Measurements from ENCODE around the gene IMPACT. TPM values are rescaled to one million over a fixed set of nuclear protein-coding genes. Genes with fewer than 3 reads are reported as not detected.

Gene IMPACT
- total and polyA plus RNA-seq, 2 of the 8 experiments (the other 6 are each of a cell fraction or from before 2014, with no cell fraction given): 31.1 to 44.6 TPM

GRCh38 chr18:24500217-24500616, 73.7 kb downstream of the IMPACT start:
- Histone ChIP-seq H2AFZ (ENCODE audit: low read length) (no peak overlapping the region), H3K4me1 (replicated peaks in 1 of 4; ENCODE audit: control insufficient read depth in 3 of 4, insufficient read depth in 4 of 4, low read length in 3 of 4) (no peaks in the 10 kb centered on the region; a peak in 1 of 7 replicates), H4K8ac (ENCODE audit: extremely low read depth, insufficient read depth, low read length) (no peak overlapping the region), H2BK5ac (ENCODE audit: low read depth, low read length) (no peak overlapping the region), H4K20me1 (replicated peaks in 1 of 2; ENCODE audit: control insufficient read depth in 1 of 2, insufficient read depth in 2 of 2, low read length in 2 of 2) (no peaks in the 10 kb centered on the region), H3K4me2 (ENCODE audit: insufficient read depth in 1 of 2, low read depth in 2 of 2, low read length in 2 of 2) (no peak overlapping the region), H3K27ac (ENCODE audit: low read depth, low read length) (no peak overlapping the region), H2BK20ac (ENCODE audit: low read length) (no peak overlapping the region), H3K9me3 (ENCODE audit: insufficient read depth in 2 of 2, low read depth in 1 of 2, low read length in 1 of 2) (no peaks in the 10 kb centered on the region), H2BK12ac (ENCODE audit: low read depth, low read length) (no peak overlapping the region), H3K23ac (ENCODE audit: insufficient read length) (no peak overlapping the region), H3K36me3 (ENCODE audit: control insufficient read depth in 2 of 4, insufficient read depth in 4 of 4, low read length in 3 of 4) (no peaks in the 10 kb centered on the region), H4K5ac (ENCODE audit: insufficient read length, low read depth, low read length) (no peak overlapping the region), H3K14ac (ENCODE audit: insufficient read length) (no peak overlapping the region), H3K79me1 (ENCODE audit: low read depth, low read length) (no peaks in the 10 kb centered on the region), H3K4ac (replicated peaks; ENCODE audit: insufficient read length, low read depth, low read length) (no peak overlapping the region), H3K18ac (ENCODE audit: extremely low read depth, low read length) (no peak overlapping the region), H2BK120ac (replicated peaks; ENCODE audit: low read depth, low read length) (no peak overlapping the region), H3K56ac (replicated peaks; ENCODE audit: insufficient read length, low read depth, low read length) (no peak overlapping the region), H3K9ac (replicated peaks in 1 of 4; ENCODE audit: extremely low read depth in 1 of 4, low read depth in 3 of 4, low read length in 3 of 4) (no peak overlapping the region), H4K91ac (replicated peaks; ENCODE audit: insufficient read length, low read length) (no peak overlapping the region), H3K4me3 (ENCODE audit: extremely low read depth in 1 of 4, insufficient read depth in 2 of 4, low read depth in 3 of 4, low read length in 4 of 4) (no peak overlapping the region), H3K27me3 (replicated peaks in 1 of 4; ENCODE audit: control insufficient read depth in 3 of 4, extremely low read depth in 1 of 4, insufficient read depth in 3 of 4, low read length in 3 of 4) (no peaks in the 10 kb centered on the region), H2BK15ac (ENCODE audit: low read length) (no peak overlapping the region), H3K79me2 (ENCODE audit: control insufficient read depth in 1 of 2, insufficient read depth in 2 of 2, low read length in 2 of 2) (no peaks in the 10 kb centered on the region), H3K23me2 (ENCODE audit: low read depth, low read length) (no peaks in the 10 kb centered on the region; the same call in 1 of the 2 replicates), H2AK5ac (ENCODE audit: low read depth, low read length) (no peak overlapping the region)
- DNase-seq (ENCODE audit: low read depth in 1 of 2, low spot score in 2 of 2): no peak
- CTCF ChIA-PET (ENCODE audit: partially characterized antibody): interaction anchor here (0.6 to 11.9 kb wide), 3 partner anchors 13 to 148 kb away, joined by 4 to 101 read pairs (median 4); no protein-coding TSS in a partner anchor
- WGBS, 2 experiments (ENCODE audit: extremely low coverage in 1 of 2, insufficient coverage in 1 of 2, insufficient read length in 1 of 2, insufficient replicate concordance in 2 of 2, low coverage in 1 of 2, low lambda C conversion rate in 2 of 2, missing lambda C conversion rate in 1 of 2): 90% methylated on average over 2 of the region's 2 CpGs; no CpG with 5 or more reads in 1 of the 2 experiments
- no peak for FAIRE-seq
- POLR2A ChIA-PET (ENCODE audit: partially characterized antibody): no interaction called here
- TF ChIP-seq MAX (IDR thresholded peaks at IDR 0.05) (no peak), NANOG (IDR thresholded peaks at IDR 0.05; ENCODE audit: insufficient read depth, low read depth, low read length, poor library complexity, severe bottlenecking) (no peak), BCL11A (IDR thresholded peaks at IDR 0.05; ENCODE audit: low read depth in 2 of 2, low read length in 2 of 2) (no peak), EGR1 (IDR thresholded peaks at IDR 0.05; ENCODE audit: borderline replicate concordance, low read depth, low read length) (no peak), CHD2 (IDR thresholded peaks at IDR 0.05; ENCODE audit: low read length) (no peak), GABPA (IDR thresholded peaks at IDR 0.05; ENCODE audit: borderline replicate concordance, insufficient read depth, low read length) (no peak)

Measured in H1 (cell line).